ENCODE results near the gene TP73.

TP73 gene

GRCh38 chr1:3627515-3628253 lies 24.6 kb upstream of the TP73 start:
- no peak overlapping the region for H3K4me3 ChIP-seq (ENCODE audit: low read depth, low read length)
- no peak for TF ChIP-seq CTCF (IDR thresholded peaks at IDR 0.05; ENCODE audit: low read depth, low read length)

- no peak for TF ChIP-seq CTCF (IDR thresholded peaks at IDR 0.05; ENCODE audit: low read depth, low read length)
- no peak overlapping the region for H3K4me3 ChIP-seq (ENCODE audit: low read depth, low read length)
Observed at GRCh38 chr1:3628445-3628844, 23.9 kb upstream of the TP73 start.

- TF ChIP-seq CTCF (IDR thresholded peaks at IDR 0.05; ENCODE audit: low read depth, low read length), result no peak
- H3K4me3 ChIP-seq (ENCODE audit: low read depth, low read length), result no peak overlapping the region
Observed at GRCh38 chr1:3629561-3630160, 22.7 kb upstream of the TP73 start.

- no peak overlapping the region for H3K4me3 ChIP-seq (ENCODE audit: low read depth, low read length)
- TF ChIP-seq CTCF (IDR thresholded peaks at IDR 0.05; ENCODE audit: low read depth, low read length), result no peak
Observed at GRCh38 chr1:3630161-3630611, 22.1 kb upstream of the TP73 start.

- TF ChIP-seq CTCF (IDR thresholded peaks at IDR 0.05; ENCODE audit: low read depth, low read length), result no peak
- H3K4me3 ChIP-seq (ENCODE audit: low read depth, low read length), result no peak overlapping the region
Observed at GRCh38 chr1:3630914-3631313, 21.4 kb upstream of the TP73 start.

GRCh38 chr1:3631320-3632260 lies 20.7 kb upstream of the TP73 start:
- TF ChIP-seq CTCF (IDR thresholded peaks at IDR 0.05; ENCODE audit: low read depth, low read length), result no peak
- H3K4me3 ChIP-seq (ENCODE audit: low read depth, low read length), result no peak overlapping the region

All from WI38 (cell line).